ENCODE data around the gene MOGAT3.
"Not testable (repeated sequence)": the region's sequence is repeated elsewhere in the genome, so short reads cannot be mapped to it uniquely, and the experiment has no call there.

The MOGAT3 gene

GRCh38 chr7:101203740-101204738, 3.2 kb upstream of the MOGAT3 start:
- DNase-seq (ENCODE audit: low read depth), result not testable (repeated sequence)

- DNase-seq (ENCODE audit: low read depth), result no peak
Observed at GRCh38 chr7:101202603-101202918, 1.7 kb upstream of the MOGAT3 start.

GRCh38 chr7:101201695-101202602, 1.1 kb upstream of the MOGAT3 start:
- DNase-seq (ENCODE audit: low read depth), result no peak

GRCh38 chr7:101200504-101200861, 353 bp downstream of the MOGAT3 start:
- DNase-seq (ENCODE audit: low read depth), result no peak

GRCh38 chr7:101199522-101199921, 1.3 kb downstream of the MOGAT3 start:
- DNase-seq (ENCODE audit: low read depth), result not testable (repeated sequence)

GRCh38 chr7:101198476-101198875, 2.4 kb downstream of the MOGAT3 start:
- no peak for DNase-seq (ENCODE audit: low read depth)

- no peak for DNase-seq (ENCODE audit: low read depth)
Observed at GRCh38 chr7:101197991-101198390, 2.8 kb downstream of the MOGAT3 start.

GRCh38 chr7:101195884-101196283, 5.0 kb downstream of the MOGAT3 start:
- no peak for DNase-seq (ENCODE audit: low read depth)

- no peak for DNase-seq (ENCODE audit: low read depth)
Observed at GRCh38 chr7:101189109-101189508, 11.7 kb downstream of the MOGAT3 start.

- DNase-seq (ENCODE audit: low read depth), result no peak
Observed at GRCh38 chr7:101186844-101187428, 13.9 kb downstream of the MOGAT3 start.

- no peak for DNase-seq (ENCODE audit: low read depth)
Observed at GRCh38 chr7:101186194-101186593, 14.6 kb downstream of the MOGAT3 start.

- DNase-seq (ENCODE audit: low read depth), result no peak
Observed at GRCh38 chr7:101185258-101185839, 15.5 kb downstream of the MOGAT3 start.

GRCh38 chr7:101180130-101180755, 20.6 kb downstream of the MOGAT3 start, which contains the start of gene NAT16:
NAT16 (minus strand) TSS chr7:101180293; CDS start chr7:101174807, 5,486 bp downstream.
- DNase-seq (ENCODE audit: low read depth), result no peak

- DNase-seq (ENCODE audit: low read depth), result no peak
Observed at GRCh38 chr7:101179713-101180112, 21.1 kb downstream of the MOGAT3 start.

GRCh38 chr7:101179117-101179516, 21.7 kb downstream of the MOGAT3 start:
- no peak for DNase-seq (ENCODE audit: low read depth)

- no peak for DNase-seq (ENCODE audit: low read depth)
Observed at GRCh38 chr7:101177644-101178043, 23.2 kb downstream of the MOGAT3 start.

GRCh38 chr7:101175664-101176063, 25.2 kb downstream of the MOGAT3 start:
- DNase-seq (ENCODE audit: low read depth), result no peak

GRCh38 chr7:101174322-101174854, 26.4 kb downstream of the MOGAT3 start:
- no peak for DNase-seq (ENCODE audit: low read depth)

GRCh38 chr7:101173752-101174244, 27.0 kb downstream of the MOGAT3 start:
- DNase-seq (ENCODE audit: low read depth), result peak; percentile 34

- DNase-seq (ENCODE audit: low read depth), result no peak
Observed at GRCh38 chr7:101172854-101173751, 27.7 kb downstream of the MOGAT3 start.

Measured in activated gamma-delta T cell treated with anti-CD3 and anti-CD28 coated beads, Interleukin-2, amount 50 U/mL, for 16 hours (primary cell).